Measurements from ENCODE around the gene POLK. TPM values are rescaled to one million over a fixed set of nuclear protein-coding genes. Genes with fewer than 3 reads are reported as not detected.

The POLK gene
- total and polyA plus RNA-seq, 2 of the 4 experiments (the other 2 are of a cell fraction) = 10.4 to 24.4 TPM

- WGBS, 2 experiments (ENCODE audit: extremely low coverage in 2 of 2, insufficient read length in 1 of 2) = no CpG with 5 or more reads among the region's 3 CpGs
- no peaks in the 10 kb centered on the region for H3K9me3 ChIP-seq (ENCODE audit: control insufficient read depth, insufficient read depth, low read length)
- H2BK5ac ChIP-seq (ENCODE audit: low read depth, low read length, poor library complexity, severe bottlenecking) = no peak overlapping the region
- dilution Hi-C loops (cut with HindIII; ENCODE audit: low sequenced_read_pairs, unreplicated experiment) (no loop called here), intact Hi-C loops (cut with micrococcal nuclease) (no loop called here), in situ Hi-C loops (cut with MboI; ENCODE audit: low sequenced_read_pairs) (no loop called here)
- H2AK5ac ChIP-seq (ENCODE audit: low read depth, low read length) = no peak overlapping the region
- peak; percentile 18 for DNase-seq
- no peaks in the 10 kb centered on the region for H3K4me1 ChIP-seq (ENCODE audit: control insufficient read depth, insufficient read depth, low read length)
- H3K9me1 ChIP-seq (ENCODE audit: insufficient read depth, low read length) = 0 out of 2 replicates have a peak, but pooled peaks cover 3% of the 10 kb centered on the region
- H2AFZ ChIP-seq (replicated peaks; ENCODE audit: low read length, poor library complexity) = no peak overlapping the region
- no peak overlapping the region for H2BK15ac ChIP-seq (ENCODE audit: low read depth, low read length)
- BruUV-seq (replicated peaks) = no TSS peak
- no peak overlapping the region for H3K4ac ChIP-seq (ENCODE audit: low read depth, low read length)
- no peak for ATAC-seq (ENCODE audit: low read depth)
- POLR2A ChIA-PET (ENCODE audit: unreplicated experiment) = no interaction called here
- H3K27ac ChIP-seq (ENCODE audit: insufficient read depth, low read length) = no peak overlapping the region
- no peak overlapping the region for H3K9ac ChIP-seq (ENCODE audit: low read depth, low read length)
- no peak overlapping the region for H2BK20ac ChIP-seq (ENCODE audit: low read depth, low read length)
- no peaks in the 10 kb centered on the region for H3K27me3 ChIP-seq (ENCODE audit: control insufficient read depth, insufficient read depth, low read length)
- no peak overlapping the region for H3K56ac ChIP-seq (ENCODE audit: extremely low read depth, insufficient read depth, low read length)
- peak overlapping the region; percentile 31; the same call in 1 of the 2 replicates for H3K23ac ChIP-seq (ENCODE audit: low read depth, low read length)
- no peak overlapping the region for H2AK9ac ChIP-seq (replicated peaks; ENCODE audit: low read depth, low read length, poor library complexity)
- H3K4me2 ChIP-seq (ENCODE audit: low read depth, low read length) = no peak overlapping the region
- H3K79me1 ChIP-seq (ENCODE audit: low read depth in 1 of 2, low read length in 2 of 2) = peaks cover under 1 to 6% of the 10 kb centered on the region in 2 experiments; a peak in 3 of 4 replicates
- no peak overlapping the region for H4K91ac ChIP-seq (ENCODE audit: insufficient read depth, low read depth, low read length)
- no peak overlapping the region for H2BK120ac ChIP-seq (ENCODE audit: low read depth, low read length)
- H4K8ac ChIP-seq (ENCODE audit: low read depth in 2 of 2, low read length in 2 of 2) = no peak overlapping the region
- no peak overlapping the region for H3K18ac ChIP-seq (ENCODE audit: low read depth, low read length)
- peaks cover 9% of the 10 kb centered on the region for H3K36me3 ChIP-seq (ENCODE audit: control insufficient read depth, insufficient read depth, low read length)
- TF ChIP-seq RFX5 (IDR thresholded peaks at IDR 0.05; ENCODE audit: low read depth, low read length) = no peak
- no peak for TF ChIP-seq SMC3 (IDR thresholded peaks at IDR 0.05; ENCODE audit: low read depth, low read length)
- TF ChIP-seq CTCF (conservative IDR thresholded peaks at IDR 0.05; ENCODE audit: low read depth, low read length) = no peak
- no peak for TF ChIP-seq RCOR1 (IDR thresholded peaks at IDR 0.05; ENCODE audit: insufficient replicate concordance, low read length)
- no peak for TF ChIP-seq CHD1 (IDR thresholded peaks at IDR 0.05; ENCODE audit: low read depth, low read length)
- TF ChIP-seq MXI1 (IDR thresholded peaks at IDR 0.05; ENCODE audit: borderline replicate concordance, low read depth, low read length) = no peak
- no peak for TF ChIP-seq MAZ (IDR thresholded peaks at IDR 0.05; ENCODE audit: borderline replicate concordance, low read depth, low read length)
- TF ChIP-seq POLR2A (IDR thresholded peaks at IDR 0.05; ENCODE audit: low read depth, low read length) = no peak
- TF ChIP-seq RAD21 (IDR thresholded peaks at IDR 0.05; ENCODE audit: low read length) = no peak
- TF ChIP-seq BHLHE40 (IDR thresholded peaks at IDR 0.05; ENCODE audit: low read depth, low read length) = no peak
- TF ChIP-seq MAFK (IDR thresholded peaks at IDR 0.05; ENCODE audit: low read depth, low read length) = no peak
- no peak for TF ChIP-seq ELK1 (IDR thresholded peaks at IDR 0.05; ENCODE audit: borderline replicate concordance, low read depth, low read length)
- TF ChIP-seq FOS (IDR thresholded peaks at IDR 0.05; ENCODE audit: low read depth, low read length) = no peak
- no peak overlapping the region for H3K4me3 ChIP-seq (ENCODE audit: insufficient read depth, low read depth, low read length)
- CTCF ChIA-PET = no interaction called here
- H4K20me1 ChIP-seq (ENCODE audit: insufficient read depth, low read length) = no peaks in the 10 kb centered on the region
- H3K14ac ChIP-seq (replicated peaks; ENCODE audit: low read depth, low read length) = no peak overlapping the region
- H4K5ac ChIP-seq (ENCODE audit: low read depth, low read length) = no peak overlapping the region
These were observed 63.1 kb downstream of the POLK start for GRCh38 chr5:75574791-75575190.
